Endodermal cell (in vitro differentiated cells): Measurements from ENCODE around the gene SELENOI. TPM values are rescaled to one million over a fixed set of nuclear protein-coding genes. Genes with fewer than 3 reads are reported as not detected.

Experiments used
- DNase-seq: peaks from one replicate; pipeline ENCODE4 v3.0.0-alpha.2; 2017
- H3K27ac ChIP-seq: 2 replicates; pipeline ENCODE4 v1.5.1; 2013; ENCODE audit warnings: mild to moderate bottlenecking, low read depth, low read length, moderate library complexity
- H3K27me3 ChIP-seq: 2 replicates; pipeline ENCODE4 v1.6.1; 2013; ENCODE audit warnings: mild to moderate bottlenecking, low read length, moderate library complexity; ENCODE audit not compliant: insufficient read depth, control insufficient read depth, poor library complexity, severe bottlenecking
- H3K36me3 ChIP-seq: 2 replicates; pipeline ENCODE4 v1.7.0; 2013; ENCODE audit warnings: mild to moderate bottlenecking, low read length, moderate library complexity; ENCODE audit not compliant: control insufficient read depth, insufficient read depth
- H3K4me1 ChIP-seq: one replicate; pipeline ENCODE4 v1.7.0; 2013; ENCODE audit warnings: low read length; ENCODE audit not compliant: control insufficient read depth, insufficient read depth
- H3K4me3 ChIP-seq: 2 replicates; pipeline ENCODE4 v1.5.1; 2013; ENCODE audit warnings: mild to moderate bottlenecking, low read length, moderate library complexity
- H3K9ac ChIP-seq: 2 replicates; pipeline ENCODE4 v1.6.1; 2013; ENCODE audit warnings: mild to moderate bottlenecking, low read length, moderate library complexity; ENCODE audit not compliant: poor library complexity, severe bottlenecking; ENCODE audit errors: extremely low read depth
- H3K9me3 ChIP-seq: 2 replicates; pipeline ENCODE4 v1.6.1; 2013; ENCODE audit warnings: mild to moderate bottlenecking, low read length, moderate library complexity; ENCODE audit not compliant: control insufficient read depth
- H3K27ac Mint-ChIP-seq: 2 replicates; pipeline ENCODE4 v1.8.0; 2020; ENCODE audit warnings: mixed read lengths
- H3K27me3 Mint-ChIP-seq: 2 replicates; pipeline ENCODE4 v1.8.0; 2021; ENCODE audit warnings: mild to moderate bottlenecking, mixed read lengths; ENCODE audit not compliant: insufficient read depth
- H3K36me3 Mint-ChIP-seq: 2 replicates; pipeline ENCODE4 v1.8.0; 2020; ENCODE audit warnings: low read depth, mixed read lengths
- H3K4me1 Mint-ChIP-seq: 2 replicates; pipeline ENCODE4 v1.8.0; 2020; ENCODE audit warnings: mixed read lengths
- H3K4me3 Mint-ChIP-seq: 2 replicates; pipeline ENCODE4 v1.8.0; 2020; ENCODE audit warnings: mild to moderate bottlenecking, moderate library complexity, mixed read lengths
- H3K9me3 Mint-ChIP-seq: 2 replicates; pipeline ENCODE4 v1.8.0; 2020; ENCODE audit warnings: mild to moderate bottlenecking, mixed read lengths
- CTCF ChIP-seq: fragments of 200-600 bp; sonication (generic); conservative IDR thresholded peaks from 2 replicates; pipeline ENCODE4 v1.5.0; 2021; ENCODE audit warnings: antibody characterized with exemption, mild to moderate bottlenecking
- WGBS, 2 experiments: methylation state at CpG; one replicate each; pipeline versions ENCODE4 v1.1.5 to v1.1.7; 2013; ENCODE audit warnings: missing lambda C conversion rate in 2 of 2, mixed read lengths in 1 of 2; ENCODE audit not compliant: insufficient coverage in 1 of 2, insufficient read length in 1 of 2; 5-methylcytosine and 5-hydroxymethylcytosine counted together
- total RNA-seq, 2 donors: library from RNA; stranded (reverse); fragmentation: NEBNext Ultra II Directional in 1 of 2; extraction: Animal tissue kit (Norgen Biotek cat#: 25700) in 1 of 2; gene quantifications; 2 replicates in 1 of 2; 3 replicates in 1 of 2; pipeline ENCODE4 v1.2.1, GENCODE V29; 2021

SELENOI gene
- total RNA-seq, 2 donors from 2014 or later: 59.3 to 77.1 TPM

- no peaks in the 10 kb centered on the region for H3K9me3 Mint-ChIP-seq
- peaks cover 2% of the 10 kb centered on the region for H3K27me3 Mint-ChIP-seq
- TF ChIP-seq CTCF: no peak
- no peak overlapping the region for H3K27ac Mint-ChIP-seq
- H3K9ac ChIP-seq: no peak overlapping the region
- no peak overlapping the region for H3K4me3 ChIP-seq
- H3K4me1 Mint-ChIP-seq: peaks cover 7% of the 10 kb centered on the region
- no peaks in the 10 kb centered on the region for H3K27me3 ChIP-seq
- no peak for DNase-seq
- H3K36me3 ChIP-seq: no peaks in the 10 kb centered on the region
- no peaks in the 10 kb centered on the region for H3K4me1 ChIP-seq
- H3K9me3 ChIP-seq: no peaks in the 10 kb centered on the region
- H3K4me3 Mint-ChIP-seq: no peak overlapping the region
- no peak overlapping the region for H3K27ac ChIP-seq
- no peaks in the 10 kb centered on the region for H3K36me3 Mint-ChIP-seq
- 93 to 95% methylated on average over 4 to 6 of the region's 6 CpGs for WGBS, 2 experiments
These were observed 65.5 kb downstream of the SELENOI start for GRCh38 chr2:26411419-26411818.

- H3K9me3 Mint-ChIP-seq: no peaks in the 10 kb centered on the region
- DNase-seq: no peak
- Histone ChIP-seq H3K36me3 (no peaks in the 10 kb centered on the region), H3K9ac (no peak overlapping the region), H3K4me1 (no peaks in the 10 kb centered on the region), H3K27me3 (no peaks in the 10 kb centered on the region), H3K4me3 (no peak overlapping the region), H3K27ac (no peak overlapping the region), H3K9me3 (no peaks in the 10 kb centered on the region)
- no peak for TF ChIP-seq CTCF
- H3K36me3 Mint-ChIP-seq: no peaks in the 10 kb centered on the region
- peaks cover 2% of the 10 kb centered on the region for H3K27me3 Mint-ChIP-seq
- H3K4me3 Mint-ChIP-seq: no peak overlapping the region
- whole genome bisulfite sequencing, 2 experiments: 88 to 97% methylated on average over 7 to 9 of the region's 10 CpGs
- no peak overlapping the region for H3K27ac Mint-ChIP-seq
- H3K4me1 Mint-ChIP-seq: peaks cover 14% of the 10 kb centered on the region
These were observed 66.2 kb downstream of the SELENOI start for GRCh38 chr2:26412091-26412673.

GRCh38 chr2:26414311-26414710 lies 68.4 kb downstream of the SELENOI start:
- Mint-ChIP-seq H3K4me1 (peaks cover 14% of the 10 kb centered on the region), H3K27ac (no peak overlapping the region)
- 91 to 94% methylated on average over 3 of the region's 3 CpGs for WGBS, 2 experiments

More at GRCh38 chr2:26414311-26414710, 68.4 kb downstream of the SELENOI start:
- Histone ChIP-seq H3K36me3 (no peaks in the 10 kb centered on the region), H3K4me1 (no peaks in the 10 kb centered on the region), H3K4me3 (no peak overlapping the region), H3K9me3 (no peaks in the 10 kb centered on the region), H3K9ac (no peak overlapping the region), H3K27me3 (no peaks in the 10 kb centered on the region), H3K27ac (no peak overlapping the region)
- TF ChIP-seq CTCF: no peak
- H3K36me3 Mint-ChIP-seq: no peaks in the 10 kb centered on the region
- DNase-seq: no peak
- no peaks in the 10 kb centered on the region for H3K27me3 Mint-ChIP-seq
- H3K4me3 Mint-ChIP-seq: no peak overlapping the region
- no peaks in the 10 kb centered on the region for H3K9me3 Mint-ChIP-seq
